ENCODE results near the gene NANOS2. TPM values are rescaled to one million over a fixed set of nuclear protein-coding genes. Genes with fewer than 3 reads are reported as not detected.

NANOS2 gene
- total and polyA plus RNA-seq, 2 of the 13 experiments (the other 11 are each of a cell fraction or from before 2014, with no cell fraction given) = not detected

DNA sequence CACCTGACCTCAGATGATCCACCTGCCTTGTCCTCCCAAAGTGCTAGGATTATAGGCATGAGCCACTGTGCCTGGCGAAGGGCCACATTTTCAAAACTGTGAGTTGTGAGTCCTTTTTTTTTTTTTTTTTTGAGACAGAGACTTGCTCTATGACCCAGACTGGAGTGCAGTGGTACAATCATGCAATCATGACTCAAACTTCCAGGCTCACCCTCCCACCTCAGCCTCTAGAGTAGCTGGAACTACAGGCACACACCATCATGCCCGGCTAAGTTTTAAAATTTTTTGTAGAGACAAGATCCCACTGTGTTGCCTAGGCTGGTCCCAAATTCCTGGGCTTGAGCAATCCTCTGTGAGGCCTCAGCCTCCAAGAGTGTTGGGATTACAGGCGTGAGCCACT, 8.4 kb downstream of the NANOS2 start (continued):
- TF ChIP-seq, protein P1, sequence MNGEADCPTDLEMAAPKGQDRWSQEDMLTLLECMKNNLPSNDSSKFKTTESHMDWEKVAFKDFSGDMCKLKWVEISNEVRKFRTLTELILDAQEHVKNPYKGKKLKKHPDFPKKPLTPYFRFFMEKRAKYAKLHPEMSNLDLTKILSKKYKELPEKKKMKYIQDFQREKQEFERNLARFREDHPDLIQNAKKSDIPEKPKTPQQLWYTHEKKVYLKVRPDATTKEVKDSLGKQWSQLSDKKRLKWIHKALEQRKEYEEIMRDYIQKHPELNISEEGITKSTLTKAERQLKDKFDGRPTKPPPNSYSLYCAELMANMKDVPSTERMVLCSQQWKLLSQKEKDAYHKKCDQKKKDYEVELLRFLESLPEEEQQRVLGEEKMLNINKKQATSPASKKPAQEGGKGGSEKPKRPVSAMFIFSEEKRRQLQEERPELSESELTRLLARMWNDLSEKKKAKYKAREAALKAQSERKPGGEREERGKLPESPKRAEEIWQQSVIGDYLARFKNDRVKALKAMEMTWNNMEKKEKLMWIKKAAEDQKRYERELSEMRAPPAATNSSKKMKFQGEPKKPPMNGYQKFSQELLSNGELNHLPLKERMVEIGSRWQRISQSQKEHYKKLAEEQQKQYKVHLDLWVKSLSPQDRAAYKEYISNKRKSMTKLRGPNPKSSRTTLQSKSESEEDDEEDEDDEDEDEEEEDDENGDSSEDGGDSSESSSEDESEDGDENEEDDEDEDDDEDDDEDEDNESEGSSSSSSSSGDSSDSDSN (CRISPR knock-in tag; IDR thresholded peaks at IDR 0.05) = no peak

DNA sequence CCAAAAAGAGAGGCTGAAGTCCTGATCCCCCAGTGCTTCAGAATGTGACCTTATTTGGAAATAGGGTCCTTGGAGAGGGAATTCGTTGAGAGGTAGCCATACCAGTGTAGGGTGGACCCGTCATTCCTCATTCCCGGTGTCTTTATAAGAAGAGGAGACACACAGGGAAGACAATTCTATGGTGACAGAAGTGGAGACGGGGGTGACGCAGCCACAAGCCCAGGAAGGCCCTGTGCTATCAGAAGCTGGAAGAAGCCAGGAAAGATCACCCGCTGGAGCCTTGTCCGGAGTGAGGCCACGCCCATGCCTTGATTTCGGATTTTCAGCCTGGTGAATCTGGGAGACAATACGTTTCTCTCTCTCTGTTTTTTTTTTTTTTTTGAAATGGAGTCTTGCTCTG, 9.6 kb downstream of the NANOS2 start:
- Histone ChIP-seq H3K27me3 (ENCODE audit: control insufficient read depth in 1 of 2, insufficient read depth in 2 of 2, low read length in 2 of 2) (peaks cover 0 to 3% of the 10 kb centered on the region in 2 experiments; a peak in 2 of 5 replicates), H3K27ac (ENCODE audit: extremely low read length, insufficient read depth, low read length) (no peak overlapping the region), H3K4me2 (ENCODE audit: low read depth, low read length) (no peak overlapping the region), H2AFZ (ENCODE audit: low read length) (no peak overlapping the region), H3K4me1 (ENCODE audit: insufficient read depth, low read length) (peaks cover 32% of the 10 kb centered on the region), H3K9ac (ENCODE audit: insufficient read depth, low read depth, low read length) (no peak overlapping the region), H3K79me2 (ENCODE audit: insufficient read depth, low read length) (peaks cover 14% of the 10 kb centered on the region), H4K20me1 (ENCODE audit: insufficient read depth, low read length) (no peaks in the 10 kb centered on the region), H3K36me3 (replicated peaks in 1 of 2; ENCODE audit: control insufficient read depth in 1 of 2, insufficient read depth in 2 of 2, low read length in 2 of 2) (0 out of 5 replicates have a peak, but pooled peaks cover 0 to 2% of the 10 kb centered on the region in 2 experiments), H3K9me3 (ENCODE audit: low read length) (no peaks in the 10 kb centered on the region), H3K4me3 (replicated peaks in 1 of 3; ENCODE audit: insufficient read depth in 1 of 3, low read depth in 2 of 3, low read length in 3 of 3) (no peak overlapping the region)
- BruUV-seq (replicated peaks) = no TSS peak
- TF ChIP-seq ERF (CRISPR knock-in tag; IDR thresholded peaks at IDR 0.05) (no peak), SKI (IDR thresholded peaks at IDR 0.05; ENCODE audit: partially characterized antibody) (no peak), RELA (CRISPR knock-in tag; IDR thresholded peaks at IDR 0.05) (no peak), ZFP91 (CRISPR knock-in tag; IDR thresholded peaks at IDR 0.05; ENCODE audit: borderline replicate concordance) (no peak), PHF5A (CRISPR knock-in tag; IDR thresholded peaks at IDR 0.05; ENCODE audit: low read depth, unreplicated experiment) (no peak), ETS1 (CRISPR knock-in tag; IDR thresholded peaks at IDR 0.05) (no peak), YEATS4 (CRISPR knock-in tag; IDR thresholded peaks at IDR 0.05; ENCODE audit: borderline replicate concordance) (no peak), ZC3H4 (CRISPR knock-in tag; IDR thresholded peaks at IDR 0.05; ENCODE audit: borderline replicate concordance) (no peak), DDIT3 (CRISPR knock-in tag; IDR thresholded peaks at IDR 0.05) (no peak), ZUFSP (CRISPR knock-in tag; IDR thresholded peaks at IDR 0.05; ENCODE audit: borderline replicate concordance) (no peak)
- in situ Hi-C loops (cut with HindIII; ENCODE audit: extremely low pct_ligation_motif_present, low pct_unique_long_range_greater_than_20kb) (loop anchor here (10.0 kb wide), 1 partner anchor 170 kb away; no protein-coding TSS in a partner anchor), intact Hi-C loops (cut with micrococcal nuclease; ENCODE audit: unreplicated experiment) (no loop called here)
- WGBS (ENCODE audit: low lambda C conversion rate) = 51% methylated on average over 10 of the region's 10 CpGs
- POLR2A ChIA-PET = no interaction called here
- CTCF ChIA-PET (ENCODE audit: low intra/inter-chr PET ratio, low total read pairs) = no interaction called here
- FAIRE-seq = no peak
- no peak for DNase-seq (ENCODE audit: low spot score)
- no peak for ATAC-seq

All from HepG2 (cell line).